GM19025 (cell line): ENCODE measurements around the gene RAVER1.
"Not testable (repeated sequence)": the region's sequence is repeated elsewhere in the genome, so short reads cannot be mapped to it uniquely, and the experiment has no call there.

Experiments
- ATAC-seq: cut with Tn5 transposase; IDR thresholded peaks from one replicate; pipeline ENCODE4 v1.9.1; 2021; ENCODE audit warnings: mild to moderate bottlenecking, low read depth, moderate library complexity; ENCODE audit not compliant: unreplicated experiment

The RAVER1 gene, protein sequence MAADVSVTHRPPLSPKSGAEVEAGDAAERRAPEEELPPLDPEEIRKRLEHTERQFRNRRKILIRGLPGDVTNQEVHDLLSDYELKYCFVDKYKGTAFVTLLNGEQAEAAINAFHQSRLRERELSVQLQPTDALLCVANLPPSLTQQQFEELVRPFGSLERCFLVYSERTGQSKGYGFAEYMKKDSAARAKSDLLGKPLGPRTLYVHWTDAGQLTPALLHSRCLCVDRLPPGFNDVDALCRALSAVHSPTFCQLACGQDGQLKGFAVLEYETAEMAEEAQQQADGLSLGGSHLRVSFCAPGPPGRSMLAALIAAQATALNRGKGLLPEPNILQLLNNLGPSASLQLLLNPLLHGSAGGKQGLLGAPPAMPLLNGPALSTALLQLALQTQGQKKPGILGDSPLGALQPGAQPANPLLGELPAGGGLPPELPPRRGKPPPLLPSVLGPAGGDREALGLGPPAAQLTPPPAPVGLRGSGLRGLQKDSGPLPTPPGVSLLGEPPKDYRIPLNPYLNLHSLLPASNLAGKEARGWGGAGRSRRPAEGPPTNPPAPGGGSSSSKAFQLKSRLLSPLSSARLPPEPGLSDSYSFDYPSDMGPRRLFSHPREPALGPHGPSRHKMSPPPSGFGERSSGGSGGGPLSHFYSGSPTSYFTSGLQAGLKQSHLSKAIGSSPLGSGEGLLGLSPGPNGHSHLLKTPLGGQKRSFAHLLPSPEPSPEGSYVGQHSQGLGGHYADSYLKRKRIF

DNA sequence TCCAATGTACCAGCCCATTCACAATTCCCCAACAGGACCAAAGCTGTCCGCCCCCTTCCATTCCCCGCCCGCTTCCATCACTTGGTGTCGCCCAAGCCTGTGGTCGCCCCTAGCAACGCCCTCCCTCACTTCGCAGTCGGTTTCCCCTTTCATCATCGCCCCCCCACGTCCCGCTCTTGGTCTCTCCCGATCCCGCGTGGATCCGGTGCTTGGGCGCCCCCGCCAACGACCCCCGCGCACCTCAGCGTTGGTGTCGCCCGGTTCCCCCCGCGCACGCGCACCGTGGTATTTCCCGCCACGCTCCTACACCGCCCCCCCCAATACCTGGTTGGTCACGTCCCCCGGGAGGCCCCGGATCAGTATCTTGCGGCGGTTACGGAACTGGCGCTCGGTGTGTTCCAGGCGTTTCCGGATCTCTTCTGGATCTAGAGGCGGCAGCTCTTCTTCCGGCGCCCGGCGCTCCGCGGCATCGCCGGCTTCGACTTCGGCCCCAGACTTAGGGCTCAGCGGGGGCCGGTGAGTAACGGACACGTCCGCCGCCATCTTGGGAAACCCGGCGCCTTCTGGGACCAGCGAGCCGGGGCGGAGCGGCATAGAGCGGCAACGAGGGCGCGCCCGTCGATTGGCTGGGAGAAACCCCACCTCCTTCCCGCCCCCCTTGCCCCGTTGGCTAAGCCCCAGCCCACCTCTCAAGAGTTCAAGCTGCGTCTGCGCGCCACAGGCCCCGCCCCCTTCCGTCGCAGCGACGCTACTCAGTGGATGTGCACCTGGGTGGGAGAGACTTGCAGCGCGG, at the start of gene RAVER1:
Gene RAVER1, minus strand, starts transcription at position 565 of the 793 bp plus-strand sequence. Its CDS starts 22 bp downstream, at position 543.
- ATAC-seq: peak; percentile 92

DNA sequence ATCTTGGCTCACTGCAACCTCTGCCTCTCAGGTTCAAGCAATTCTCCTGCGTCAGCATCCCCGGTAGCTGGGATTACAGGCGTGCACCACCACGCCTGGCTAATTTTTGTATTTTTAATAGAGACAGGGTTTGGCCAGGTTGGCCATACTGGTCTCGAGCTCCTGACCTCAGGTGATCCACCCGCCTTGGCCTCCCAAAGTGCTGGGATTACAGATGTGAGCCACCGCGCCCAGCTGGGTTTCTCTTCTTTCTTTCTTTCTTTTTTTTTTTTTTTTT, 49.8 kb upstream of the RAVER1 start:
- ATAC-seq: not testable (repeated sequence)

DNA sequence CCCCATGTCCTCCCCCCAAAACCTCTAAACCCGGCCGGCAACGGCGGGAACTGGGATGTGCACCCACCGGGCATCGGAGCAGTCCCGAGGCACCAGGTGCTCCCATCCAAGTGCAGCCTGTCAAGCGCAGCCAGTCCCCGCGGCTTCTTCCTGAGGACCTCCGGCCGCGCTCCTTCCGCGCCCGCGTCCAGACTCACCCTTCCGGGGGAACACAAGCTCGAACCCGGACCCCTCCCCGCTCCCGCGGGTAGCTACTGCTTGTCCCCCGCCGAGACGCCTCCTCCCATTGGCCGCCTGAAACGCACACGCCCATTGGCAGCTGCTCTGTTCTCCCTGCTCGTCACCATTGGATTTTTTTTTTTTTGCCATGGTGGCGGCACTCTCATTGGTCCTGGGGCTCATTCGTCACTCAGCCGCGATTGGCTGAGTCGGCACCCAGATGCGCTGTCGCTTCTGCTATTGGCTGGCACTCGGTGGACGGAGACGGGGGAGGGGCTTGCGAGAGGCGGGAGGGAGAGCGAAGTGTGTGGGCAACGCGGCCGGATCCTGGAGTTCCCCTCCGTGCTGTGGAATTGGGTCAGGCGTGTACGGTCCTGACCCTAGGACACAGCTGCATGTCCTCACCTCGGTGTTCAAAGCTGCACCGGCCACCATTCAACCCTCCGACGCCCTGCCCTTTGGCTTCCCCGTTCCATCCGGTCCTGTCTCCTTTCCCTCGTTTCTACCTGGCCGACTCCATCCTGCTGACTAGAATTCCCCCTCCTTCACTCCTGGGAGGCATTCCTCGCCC, 47.2 kb upstream of the RAVER1 start, which contains the start of gene TYK2:
Gene TYK2, minus strand, starts transcription at position 260 of the 790 bp plus-strand sequence. CDS start 2,166 bp downstream, outside the sequence.
- ATAC-seq: peak; percentile 92

DNA sequence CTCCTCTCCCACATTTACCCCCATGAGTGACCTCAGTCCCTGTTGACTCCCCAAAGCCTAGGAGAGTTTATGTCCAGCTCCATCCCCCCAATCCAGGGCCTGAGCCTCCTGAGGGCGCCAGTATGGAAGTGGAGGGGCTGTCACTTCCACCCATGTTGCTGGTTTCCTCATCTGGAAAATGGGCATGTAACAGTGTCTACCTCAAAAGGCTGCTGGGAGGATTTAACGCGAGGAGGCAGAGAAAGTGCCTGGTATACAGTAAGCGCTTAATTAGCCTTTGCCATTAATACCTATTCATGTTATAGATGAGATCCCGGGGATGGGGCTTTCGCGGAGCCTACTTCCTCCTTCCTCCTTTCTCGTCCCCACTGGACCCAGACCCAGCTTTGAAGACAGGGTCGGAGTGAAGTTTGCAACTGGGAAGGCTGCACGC, 46.6 kb upstream of the RAVER1 start:
- ATAC-seq: no peak

DNA sequence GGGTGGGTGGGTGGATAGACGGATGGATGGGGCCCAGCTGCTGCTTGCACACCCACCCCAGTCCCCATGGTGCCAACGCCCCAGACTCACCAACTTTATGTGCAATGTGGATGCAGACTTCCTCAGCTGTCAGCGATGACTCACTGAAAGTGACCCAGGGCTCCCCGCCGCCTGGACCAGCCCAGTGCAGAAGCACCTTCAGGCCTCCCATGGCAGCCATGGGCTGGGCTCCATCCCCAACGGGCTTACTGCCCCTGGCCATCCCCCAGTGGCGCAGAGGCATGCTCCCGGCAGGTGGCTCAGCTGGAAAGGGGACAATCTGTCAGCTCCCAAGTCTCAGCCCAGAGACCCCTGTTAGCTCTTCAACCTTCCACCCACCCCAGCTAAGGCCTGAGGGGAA, 44.8 kb upstream of the RAVER1 start:
- ATAC-seq: no peak

DNA sequence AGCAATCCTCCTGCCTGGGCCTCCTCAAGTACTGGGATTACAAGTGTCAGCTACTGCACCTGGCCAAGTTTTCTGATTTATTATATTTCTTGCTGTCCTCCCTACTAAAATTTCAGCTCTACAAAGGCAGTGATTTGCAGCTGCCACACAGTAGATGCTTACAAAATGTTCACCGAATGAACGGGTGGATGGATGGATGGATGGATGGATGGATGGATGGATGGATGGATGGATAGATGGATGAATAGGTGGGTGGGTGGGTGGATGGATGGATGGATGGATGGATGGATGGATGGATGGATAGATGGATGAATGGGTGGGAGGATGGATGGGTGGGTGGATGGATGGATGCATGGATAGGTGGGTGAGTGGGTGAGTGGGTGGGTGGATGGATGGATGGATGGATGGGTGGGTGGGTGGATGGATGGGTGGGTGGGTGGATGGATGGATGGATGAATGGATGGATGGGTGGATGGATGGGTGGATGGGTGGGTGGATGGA, 43.9 kb upstream of the RAVER1 start:
- ATAC-seq: not testable (repeated sequence)

DNA sequence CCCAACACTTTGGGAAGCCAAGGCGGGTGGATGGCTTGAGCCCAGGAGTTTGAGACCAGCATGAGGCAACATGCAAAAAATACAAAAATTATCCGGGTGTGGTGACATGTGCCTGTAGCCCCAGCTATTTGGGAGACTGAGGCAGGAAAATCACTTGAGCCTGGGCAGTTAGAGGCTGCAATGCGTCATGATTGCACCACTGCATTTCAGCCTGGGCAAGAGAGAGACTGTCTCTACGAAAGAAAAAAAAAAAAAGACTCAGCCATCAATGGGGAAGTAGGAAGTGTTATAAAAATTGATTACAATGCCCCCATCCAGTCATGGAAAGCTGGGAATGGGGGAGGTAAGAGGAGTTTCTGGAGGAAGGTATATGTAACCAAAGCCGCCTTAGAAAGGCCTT, 41.6 kb upstream of the RAVER1 start:
- no peak for ATAC-seq

DNA sequence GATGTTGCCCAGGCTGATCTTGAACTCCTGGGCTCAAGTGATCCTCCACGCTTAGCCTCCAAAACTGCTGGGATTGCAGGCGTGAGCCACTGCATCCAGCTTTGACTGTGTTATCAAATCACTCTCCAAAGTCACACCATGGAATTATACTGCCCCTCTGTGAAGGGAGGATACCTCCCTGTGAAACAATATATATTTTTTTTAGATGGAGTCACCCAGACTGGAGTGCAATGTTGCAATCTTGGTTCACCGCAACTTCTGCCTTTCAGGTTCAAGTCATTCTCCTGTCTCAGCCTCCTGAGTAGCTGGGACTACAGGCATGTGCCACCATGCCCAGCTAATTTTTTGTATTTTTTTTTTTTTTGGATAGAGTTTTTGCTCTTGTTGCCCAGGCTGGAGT, 39.4 kb upstream of the RAVER1 start:
- ATAC-seq: no peak

DNA sequence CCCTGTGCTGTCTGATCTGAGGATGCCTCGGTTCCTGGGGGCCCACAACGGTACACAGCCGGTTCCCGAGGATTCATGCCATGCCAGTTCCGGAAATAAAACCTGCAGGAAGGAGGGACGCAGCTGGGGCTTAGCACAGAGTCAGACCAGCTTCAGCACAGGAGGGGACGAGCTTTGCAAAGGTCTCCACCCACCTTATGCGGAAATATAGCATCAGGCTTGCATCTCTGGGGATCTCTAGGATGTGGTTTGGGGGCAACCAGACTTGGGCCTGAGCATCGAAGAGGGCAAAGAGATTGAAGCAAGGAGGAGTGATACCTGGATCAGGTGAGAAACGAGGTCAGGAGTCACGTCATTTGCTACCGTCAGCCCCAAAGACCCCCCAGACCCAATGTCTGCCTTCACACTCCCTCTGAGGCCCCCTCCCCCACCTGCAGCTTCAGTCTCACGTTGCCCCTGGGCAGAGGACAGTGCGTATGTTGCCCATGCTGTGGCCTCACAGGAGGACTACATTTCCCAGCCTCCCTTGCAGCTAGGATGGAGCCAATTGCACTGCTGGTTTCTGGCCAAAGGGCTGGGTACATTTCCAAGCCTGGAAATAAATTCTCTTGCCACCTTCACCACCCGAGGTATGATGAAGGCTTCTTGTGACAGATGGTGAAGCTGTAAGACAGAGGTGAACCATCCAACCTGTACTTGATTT, 34.9 kb upstream of the RAVER1 start:
- no peak for ATAC-seq

DNA sequence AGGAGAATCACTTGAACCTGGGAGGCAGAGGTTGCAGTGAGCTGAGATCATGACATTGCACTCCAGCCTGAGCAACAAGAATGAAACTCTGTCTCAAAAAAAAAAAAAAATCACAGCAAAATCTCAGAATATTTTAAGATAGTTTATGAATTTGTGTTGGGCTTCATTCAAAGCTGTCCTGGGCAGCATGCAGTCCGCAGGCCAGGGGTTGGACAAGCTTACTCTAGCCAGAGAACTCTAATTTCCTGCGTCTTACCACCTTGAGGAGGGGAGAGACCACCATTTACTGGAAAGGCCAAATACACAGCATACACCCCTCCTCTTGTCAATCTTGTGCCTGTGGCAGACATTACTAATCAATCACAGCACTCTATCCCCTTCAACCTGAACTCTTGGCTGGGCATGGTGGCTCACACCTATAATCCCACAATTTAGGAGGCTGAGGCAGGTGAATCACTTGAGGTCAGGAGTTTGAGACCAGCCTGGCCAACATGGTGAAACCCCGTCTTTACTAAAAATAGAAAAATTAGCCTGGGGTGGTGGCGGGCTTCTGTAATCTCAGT, 33.7 kb upstream of the RAVER1 start:
- ATAC-seq: not testable (repeated sequence)

DNA sequence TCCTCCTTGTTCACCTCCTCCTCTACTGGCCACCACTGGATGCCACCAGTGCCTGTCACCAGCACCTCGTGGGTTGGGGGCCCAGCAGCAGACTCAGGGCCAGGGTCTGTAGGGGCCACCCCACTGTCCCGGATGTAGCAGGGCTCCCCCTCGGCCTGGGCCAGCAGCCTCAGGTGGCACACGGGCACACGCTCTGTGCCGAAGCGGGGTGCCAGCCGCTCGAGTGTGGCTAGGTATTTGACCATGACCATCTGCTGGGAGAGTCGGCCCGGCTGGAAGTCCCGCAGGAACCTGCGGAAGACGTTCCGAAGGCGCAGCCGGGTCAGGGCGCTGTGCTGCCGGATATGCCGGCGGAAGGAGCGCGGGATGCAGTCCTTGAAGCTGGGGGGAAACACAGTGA, 32.2 kb upstream of the RAVER1 start:
- no peak for ATAC-seq

DNA sequence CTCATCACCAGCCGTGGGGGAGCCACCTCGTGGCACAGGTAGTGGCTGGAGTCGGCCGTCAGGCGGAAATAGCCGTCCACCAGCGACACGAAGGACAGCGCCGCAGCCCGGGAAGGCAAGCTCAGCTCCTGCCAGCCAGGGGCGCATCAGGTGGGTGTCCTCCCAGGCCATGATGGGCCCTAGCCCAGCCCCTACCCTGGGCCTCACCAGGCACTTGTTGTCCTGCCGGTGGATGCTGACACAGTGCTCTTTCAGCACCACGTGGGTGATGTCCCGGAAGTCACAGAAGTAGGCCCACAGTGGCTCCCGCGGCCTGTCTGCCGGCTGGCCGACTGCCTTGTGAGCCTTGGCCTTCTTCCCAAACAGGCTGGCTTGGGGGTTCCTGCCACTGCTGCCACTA, 31.3 kb upstream of the RAVER1 start:
- no peak for ATAC-seq

DNA sequence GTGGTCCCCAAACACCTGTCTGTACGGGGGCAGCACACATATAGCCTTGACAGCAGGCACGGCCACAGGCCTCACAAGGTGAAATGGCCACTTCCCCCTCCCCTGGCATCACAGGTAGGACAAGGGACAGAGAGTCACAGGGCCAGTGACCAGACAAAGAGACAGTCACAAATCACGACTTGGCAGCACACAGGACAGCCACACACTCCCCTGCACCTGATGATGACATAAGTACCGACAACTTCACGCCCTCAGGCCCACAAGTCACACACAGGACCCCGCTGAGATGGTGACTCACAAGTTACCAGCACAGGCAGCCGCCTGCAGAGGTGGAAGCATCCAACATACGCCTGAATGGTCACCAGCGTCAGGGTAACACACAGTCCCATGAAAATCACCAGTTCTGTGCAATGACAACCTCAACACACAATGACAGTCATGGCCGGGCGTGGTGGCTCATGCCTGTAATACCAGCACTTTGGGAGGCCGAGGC, 30.5 kb upstream of the RAVER1 start:
- ATAC-seq: no peak

DNA sequence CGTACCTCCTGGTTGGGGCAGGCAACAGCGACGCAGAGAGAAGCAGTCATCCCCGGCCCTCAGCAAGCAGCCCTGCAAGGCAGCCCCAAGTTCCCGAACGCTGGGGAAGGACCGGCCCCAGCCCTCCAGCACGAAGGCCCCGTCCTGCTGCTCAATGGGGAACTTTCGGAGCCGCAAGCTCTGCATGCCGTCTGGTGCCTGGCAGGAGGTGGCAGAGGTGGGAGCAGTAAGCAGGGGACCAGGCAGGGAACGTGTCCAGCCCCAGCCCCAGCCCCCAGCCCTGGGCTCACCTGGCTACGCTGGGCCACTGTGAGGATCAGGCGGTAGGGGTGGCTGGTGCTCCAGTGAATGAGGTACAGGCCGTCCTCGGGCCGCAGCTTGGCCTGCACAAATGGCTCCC, 28.9 kb upstream of the RAVER1 start:
- no peak for ATAC-seq

DNA sequence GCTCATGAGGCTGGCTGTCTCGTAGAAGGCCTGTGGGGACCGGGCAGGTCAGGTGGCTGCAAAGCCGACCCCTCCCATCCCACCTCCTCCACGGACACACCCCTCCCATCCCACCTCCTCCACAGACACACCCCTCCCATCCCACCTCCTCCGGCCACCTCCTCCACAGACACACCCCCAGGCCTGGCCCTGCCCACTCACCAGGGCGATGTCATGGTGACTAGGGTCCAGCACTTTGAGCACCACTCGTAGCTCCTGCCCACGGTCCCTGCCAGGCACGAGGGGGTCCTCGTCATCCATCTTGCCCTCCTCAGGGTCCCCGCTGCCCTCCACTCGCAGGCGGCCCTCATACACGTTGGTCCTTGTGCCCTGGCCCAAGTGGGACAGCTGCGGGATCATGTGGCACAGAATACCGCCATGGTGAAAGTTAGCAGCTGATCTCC, 28.3 kb upstream of the RAVER1 start:
- ATAC-seq: no peak

DNA sequence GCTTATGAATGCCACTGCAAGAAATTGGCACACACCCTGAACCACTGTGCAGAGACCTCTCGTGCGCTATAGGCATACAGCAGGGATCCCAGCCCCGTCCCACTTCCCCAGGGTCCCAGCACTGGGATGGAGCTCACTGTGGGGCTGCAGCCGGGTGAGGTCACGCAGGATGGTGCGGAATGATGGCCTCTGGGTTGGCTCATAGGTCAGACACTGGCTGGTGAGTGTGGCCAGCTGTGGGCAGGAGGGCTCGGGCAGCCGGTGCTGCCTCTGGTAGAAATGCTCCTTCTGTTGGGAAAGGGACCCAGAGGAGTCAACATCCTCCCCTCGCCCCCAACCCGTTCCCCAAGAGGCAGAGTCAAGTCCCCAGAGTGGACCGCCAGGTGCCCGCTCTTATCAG, 23.1 kb upstream of the RAVER1 start:
- no peak for ATAC-seq

DNA sequence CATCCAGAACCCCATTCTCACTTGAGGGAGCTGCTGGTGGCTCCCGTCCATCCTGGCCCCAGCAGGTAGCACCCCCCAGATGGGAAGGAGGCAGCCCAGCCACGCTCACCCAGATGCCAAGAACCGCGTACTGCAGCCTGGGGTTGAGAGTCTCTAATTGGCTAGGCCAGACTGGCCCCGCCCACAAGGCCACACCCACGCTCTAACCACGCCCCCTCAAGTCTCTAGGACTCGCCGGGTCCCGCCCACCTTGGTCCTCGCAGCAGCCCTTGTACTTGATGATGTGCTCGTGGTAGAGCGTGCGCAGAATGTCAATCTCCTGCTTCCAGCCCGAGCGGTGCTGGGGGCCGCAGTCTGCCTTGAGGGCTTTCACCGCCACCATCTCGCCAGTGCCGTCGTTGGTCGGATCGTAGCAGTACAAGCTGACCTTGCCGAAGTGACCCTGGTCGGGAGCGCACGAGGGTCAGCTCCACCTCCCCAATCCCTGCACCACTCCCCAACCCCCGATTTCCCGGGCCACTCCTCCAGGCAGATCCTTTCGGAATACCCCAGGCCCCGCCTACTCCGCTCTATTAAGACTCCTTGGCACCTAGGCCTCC, 20.6 kb upstream of the RAVER1 start:
- ATAC-seq: no peak
